Glomerular visceral epithelial cell (primary cell): ENCODE results near the gene CLCNKA.
A peak's percentile ranks its signal among the peaks of the same experiment; 100 is the strongest.
"Not testable (repeated sequence)": the region's sequence is repeated elsewhere in the genome, so short reads cannot be mapped to it uniquely, and the experiment has no call there.

Experiments
- DNase-seq: peaks from one replicate; pipeline ENCODE4 v3.0.0-alpha.2; 2016; ENCODE audit errors: extremely low spot score

The CLCNKA gene

DNA sequence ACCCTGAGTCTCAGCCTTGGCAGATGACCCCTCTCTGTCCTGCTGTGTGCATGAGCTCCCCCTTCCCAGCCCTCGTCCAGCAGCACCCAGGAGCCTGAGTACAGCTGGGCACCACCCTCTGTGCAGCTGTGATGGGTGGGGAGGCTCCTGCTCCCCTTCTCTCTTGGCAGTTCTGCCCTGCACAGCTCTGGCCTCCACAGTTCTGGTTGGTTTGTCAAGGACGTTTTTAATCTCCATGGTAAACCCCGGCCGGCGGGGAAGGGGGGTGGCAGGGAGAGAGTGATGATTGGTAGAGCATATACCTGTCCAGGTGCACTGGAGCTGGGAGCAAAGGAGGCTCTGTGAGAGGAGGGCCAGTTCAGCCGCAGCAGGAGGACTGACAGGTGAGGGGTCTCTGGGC, at the start of gene CLCNKA:
Gene CLCNKA, plus strand, starts transcription at position 356 of the 400 bp plus-strand sequence. CDS start 584 bp downstream, outside the sequence.
- no peak for DNase-seq

DNA sequence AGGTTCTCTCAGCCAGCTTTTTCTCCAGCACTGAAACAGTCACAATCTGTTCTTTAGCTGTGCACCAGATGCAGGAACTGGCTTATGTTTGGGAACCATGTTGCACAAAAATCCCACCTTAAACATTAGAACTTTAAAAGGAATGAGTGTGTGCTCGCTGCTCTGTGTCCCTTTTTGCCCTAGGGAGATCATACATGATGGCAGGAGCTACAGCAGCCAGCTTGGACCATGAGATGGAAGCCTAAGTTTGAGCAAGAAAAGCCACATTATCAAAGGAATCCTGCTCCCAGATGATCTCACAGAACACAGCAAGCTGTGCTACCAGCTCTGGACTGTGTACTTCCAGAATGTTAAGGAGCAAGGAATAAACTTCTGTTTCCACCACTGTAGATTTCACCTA, 49.4 kb upstream of the CLCNKA start:
- no peak for DNase-seq

DNA sequence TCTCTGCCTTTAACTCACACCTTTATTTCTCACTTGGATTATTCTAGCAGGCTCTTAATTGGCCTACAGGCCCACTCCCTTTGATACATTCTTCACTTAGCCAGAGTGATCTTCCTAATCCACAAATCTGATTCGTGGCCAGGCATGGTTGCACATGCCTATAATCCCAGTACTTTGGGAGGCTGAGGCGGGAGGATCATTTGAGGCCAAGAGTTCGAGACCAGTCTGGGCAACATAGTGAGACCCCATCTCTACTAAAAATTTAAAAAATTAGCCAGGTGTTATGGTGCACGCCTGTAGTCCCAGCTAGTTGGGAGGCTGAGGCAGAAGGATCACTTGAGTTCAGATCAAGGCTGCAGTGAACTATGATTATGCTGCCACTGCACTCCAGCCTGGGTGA, 48.1 kb upstream of the CLCNKA start:
- no peak for DNase-seq

DNA sequence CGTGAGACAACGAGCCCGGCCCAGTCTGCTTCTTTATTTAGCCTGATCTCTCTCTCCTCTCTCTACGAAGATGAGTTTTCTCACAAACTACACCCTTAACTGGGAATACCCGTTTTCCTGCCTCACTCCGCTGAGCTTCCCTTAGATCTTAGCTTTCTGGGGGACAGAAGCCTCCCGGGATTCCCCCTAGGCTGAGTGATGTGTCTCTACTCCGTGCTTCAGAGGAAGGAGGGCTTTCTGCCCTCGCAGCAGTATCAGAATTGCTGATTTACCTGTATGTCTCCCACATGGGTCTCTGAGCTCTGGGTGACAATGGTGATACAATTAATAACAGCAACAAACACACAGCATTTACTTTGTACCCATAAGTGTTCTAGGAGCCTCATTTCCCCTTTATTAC, 47.0 kb upstream of the CLCNKA start:
- DNase-seq, result no peak

GRCh38 chr1:15975358-15975804, 46.5 kb upstream of the CLCNKA start:
- DNase-seq, result peak; percentile 66

DNA sequence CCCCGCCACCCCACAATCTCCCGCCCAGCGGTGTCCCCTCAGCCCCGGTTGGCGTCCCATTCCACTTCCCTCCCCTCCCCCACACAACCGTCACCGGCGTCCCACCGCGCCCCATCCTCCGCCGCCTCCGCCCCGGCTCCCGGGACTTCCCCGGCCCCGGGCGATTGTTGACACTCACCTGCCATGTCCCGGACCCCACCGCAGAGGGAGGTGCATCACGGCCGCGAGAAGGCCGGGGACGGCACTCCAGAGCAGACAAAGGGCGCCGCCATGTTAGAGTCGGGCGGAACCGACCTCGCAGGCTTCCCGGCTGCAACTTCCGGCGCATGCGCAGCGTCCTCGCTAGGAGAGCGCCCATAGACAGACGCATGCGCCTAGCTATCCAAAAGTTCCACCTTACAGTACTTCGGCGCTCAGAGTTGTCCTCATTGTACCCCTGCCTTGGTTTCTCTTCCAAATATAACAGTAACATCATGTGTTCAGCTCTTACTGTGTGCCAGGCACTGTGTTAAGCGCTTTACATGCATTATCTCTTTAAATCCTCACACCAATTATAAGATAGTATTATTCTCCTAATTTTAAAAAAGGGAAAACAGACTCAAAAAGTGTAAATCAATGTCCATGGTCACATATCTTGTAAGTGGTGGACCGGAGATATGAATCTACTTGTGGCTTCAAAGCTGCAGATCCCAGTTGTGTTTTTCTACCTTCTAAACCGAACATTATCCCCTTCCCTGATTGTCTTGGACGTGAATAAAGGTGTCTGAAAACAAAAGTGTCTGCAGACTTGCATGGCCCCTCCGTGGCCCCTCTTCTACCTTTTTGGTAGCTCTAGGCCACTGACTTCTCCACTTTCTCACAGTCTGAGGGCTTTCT, 45.8 kb upstream of the CLCNKA start, which contains the start of gene ZBTB17:
Gene ZBTB17, minus strand, starts transcription at position 297 of the 876 bp plus-strand sequence. CDS start 27,606 bp downstream, outside the sequence.
- peak; percentile 94 for DNase-seq

DNA sequence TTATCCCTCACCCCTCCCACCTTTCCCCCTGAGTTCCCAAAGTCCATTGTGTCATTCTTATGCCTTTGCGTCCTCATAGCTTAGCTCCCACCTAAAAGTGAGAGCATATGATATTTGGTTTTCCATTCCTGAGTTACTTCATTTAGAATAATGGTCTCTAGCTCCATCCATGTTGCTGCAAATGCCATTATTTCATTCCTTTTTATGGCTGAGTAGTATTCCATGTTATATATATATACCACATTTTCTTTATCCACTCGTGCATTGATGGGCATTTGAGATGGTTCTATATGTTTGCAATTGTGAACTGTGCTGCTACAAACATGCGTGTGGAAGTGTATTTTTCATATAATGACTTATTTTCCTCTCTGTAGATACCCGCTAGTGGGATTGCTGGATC, 43.9 kb upstream of the CLCNKA start:
- not testable (repeated sequence) for DNase-seq

GRCh38 chr1:15981679-15982078, 40.2 kb upstream of the CLCNKA start:
- no peak for DNase-seq

- DNase-seq, result no peak
Measured at GRCh38 chr1:15983275-15983674, 38.6 kb upstream of the CLCNKA start.

DNA sequence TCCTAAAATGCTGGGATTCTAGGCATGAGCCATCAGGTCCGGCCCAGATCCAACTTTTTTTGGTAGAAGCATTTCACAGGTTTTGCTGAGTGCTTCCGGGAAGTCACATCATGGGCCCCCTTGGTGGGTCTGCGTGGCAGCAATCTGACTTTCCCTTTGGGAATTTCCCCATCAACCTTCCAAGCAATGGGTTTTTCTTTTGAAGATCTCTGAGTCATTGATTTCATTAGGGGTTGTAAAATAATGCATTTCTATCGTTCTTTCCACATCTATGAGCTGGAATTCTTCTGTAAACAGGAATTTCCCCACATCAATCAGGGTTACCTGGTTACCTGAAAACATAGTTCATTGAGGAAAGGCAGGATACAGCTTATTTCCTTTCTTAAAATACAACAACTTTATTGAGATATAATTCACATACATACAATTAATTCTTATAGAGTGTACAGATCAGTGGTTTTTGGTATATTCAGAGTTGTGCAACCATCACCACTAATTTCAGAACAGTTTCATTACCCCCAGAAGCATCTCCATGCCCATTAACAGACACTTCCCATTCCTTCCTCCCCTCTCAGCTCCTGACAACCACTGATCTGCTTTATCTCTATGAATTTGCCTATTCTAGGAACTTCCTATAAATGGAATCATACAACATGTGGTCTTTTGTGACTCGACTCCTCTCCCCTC, 36.1 kb upstream of the CLCNKA start:
- peak; percentile 59 for DNase-seq

DNA sequence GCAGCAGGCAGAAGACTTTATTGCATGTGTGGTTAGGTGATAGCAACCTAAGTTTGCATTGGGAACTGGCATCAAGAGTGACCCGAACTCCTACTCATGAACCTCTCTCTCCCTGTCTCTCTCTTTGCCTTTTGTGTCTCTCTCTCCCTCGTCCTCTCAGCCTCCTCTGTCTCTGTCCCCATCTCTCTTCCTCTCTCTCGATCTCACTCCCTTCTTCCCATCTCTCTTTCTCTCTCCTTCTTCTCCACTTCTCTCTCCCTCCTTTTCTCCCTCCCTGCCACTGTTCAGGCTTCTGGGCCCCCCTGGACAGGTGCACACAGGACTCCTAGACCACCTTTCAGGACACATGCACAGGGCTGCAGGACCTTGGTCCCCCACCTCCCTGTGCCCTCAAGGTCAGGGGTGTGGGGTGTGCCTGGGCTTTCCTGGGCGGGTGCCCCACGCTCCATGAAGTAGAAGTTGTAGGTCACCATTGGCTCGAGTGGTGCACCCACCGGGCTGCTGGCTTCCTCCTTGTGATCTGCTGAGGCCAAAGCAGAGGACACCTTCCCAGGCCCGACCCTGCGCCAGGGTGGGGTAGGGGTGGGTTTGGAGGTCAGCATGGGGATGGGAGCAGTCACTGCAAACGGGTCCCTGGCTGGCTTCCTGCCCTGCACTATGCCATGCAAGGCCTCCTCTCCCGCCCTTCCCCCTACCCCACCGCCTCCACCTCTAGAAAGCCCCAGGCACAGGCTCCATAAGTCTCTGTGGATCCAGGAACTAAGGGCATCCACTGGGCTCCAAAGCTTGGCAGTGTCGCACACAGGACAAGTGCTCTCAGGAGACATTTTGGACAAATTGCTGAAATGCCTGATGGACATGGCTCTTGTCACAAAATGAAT, 32.7 kb upstream of the CLCNKA start:
- DNase-seq, result no peak

DNA sequence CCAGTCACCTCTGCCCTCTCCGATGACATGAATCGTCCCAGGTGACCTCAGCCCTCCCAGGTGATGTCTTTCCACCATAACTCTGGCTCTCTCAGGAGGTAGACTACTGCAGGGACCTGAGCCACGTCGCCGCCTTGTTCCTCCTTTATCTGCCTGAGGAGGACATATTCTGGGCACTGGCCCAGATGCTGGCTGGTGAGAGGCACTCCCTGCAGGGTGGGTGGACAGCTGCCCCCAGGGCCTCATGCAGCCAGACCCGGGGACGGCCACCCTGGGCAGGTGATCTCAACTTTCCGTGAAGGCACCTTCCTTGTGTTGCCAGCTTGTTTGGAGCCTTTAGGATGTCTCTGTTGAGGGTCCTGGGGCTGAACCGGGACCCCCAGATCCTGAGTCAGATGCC, 32.1 kb upstream of the CLCNKA start:
- DNase-seq, result no peak

- no peak for DNase-seq
Measured at GRCh38 chr1:15991427-15992186, 30.2 kb upstream of the CLCNKA start.

DNA sequence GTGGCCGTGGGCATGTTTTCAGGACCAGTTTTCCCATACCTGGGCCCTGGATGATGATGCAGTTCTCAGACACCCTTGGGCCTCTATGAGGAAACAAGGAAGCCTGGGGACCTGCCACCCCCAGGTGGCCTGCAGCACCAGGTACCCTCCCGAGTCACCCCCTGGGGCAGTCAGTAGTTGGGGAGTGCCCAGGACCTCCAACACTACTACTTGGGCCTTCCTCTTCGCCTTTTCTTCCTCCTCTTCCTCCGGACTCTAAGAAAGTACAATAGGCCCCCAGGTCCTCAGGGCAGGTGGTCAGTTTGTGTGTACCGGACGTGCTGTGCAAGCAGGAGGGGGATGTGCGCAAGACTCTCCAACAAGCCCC, 29.7 kb upstream of the CLCNKA start:
- DNase-seq, result no peak

DNA sequence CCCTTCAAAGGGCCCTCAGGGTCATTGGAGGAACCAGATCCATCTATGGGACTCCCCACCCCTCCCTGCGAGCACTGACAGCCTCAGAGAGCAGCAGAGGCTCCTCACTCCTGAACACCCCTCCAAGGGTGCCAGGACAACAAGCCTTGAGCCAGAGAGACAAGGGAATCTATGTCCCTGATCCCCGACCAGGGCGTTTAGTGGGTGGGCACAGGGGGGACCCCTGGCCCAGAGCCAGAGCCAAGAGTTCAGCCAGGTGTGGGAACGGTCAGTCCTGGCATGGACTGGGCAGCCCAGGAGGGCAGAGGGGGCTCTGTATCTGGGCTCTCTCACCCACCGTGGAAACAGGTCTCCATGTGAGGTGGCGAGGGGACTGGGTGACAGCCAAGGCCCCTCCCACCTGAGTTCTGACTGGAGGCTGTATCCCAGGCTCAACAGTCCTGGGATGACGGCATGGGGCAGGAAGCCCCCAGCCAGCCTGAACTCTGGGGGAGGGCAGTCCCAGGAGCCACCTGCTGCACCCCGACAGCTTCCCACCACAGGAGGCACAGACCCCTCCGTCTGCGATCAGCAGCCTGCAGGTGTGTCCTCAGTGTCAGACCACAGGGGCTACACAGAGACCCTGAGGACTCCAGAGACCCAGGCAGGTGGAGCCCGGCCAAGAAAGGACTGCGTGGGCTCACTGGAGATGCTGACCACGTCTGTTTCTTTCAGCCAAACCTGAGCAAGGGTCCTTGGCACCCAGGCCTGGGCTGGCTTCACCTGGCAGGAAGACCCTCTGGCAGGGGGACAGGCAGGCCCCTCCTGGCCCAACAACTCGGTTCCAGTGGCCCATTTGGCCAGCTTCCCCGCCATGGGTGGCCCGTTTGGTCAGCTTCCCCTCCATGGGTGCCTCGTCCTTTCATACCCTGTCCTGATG, 29.0 kb upstream of the CLCNKA start:
- DNase-seq, result no peak

- no peak for DNase-seq
Measured at GRCh38 chr1:15993666-15994065, 28.2 kb upstream of the CLCNKA start.

- no peak for DNase-seq
Measured at GRCh38 chr1:15994081-15994480, 27.8 kb upstream of the CLCNKA start.

GRCh38 chr1:15994590-15995351, 27.1 kb upstream of the CLCNKA start:
- DNase-seq, result peak; percentile 55

DNA sequence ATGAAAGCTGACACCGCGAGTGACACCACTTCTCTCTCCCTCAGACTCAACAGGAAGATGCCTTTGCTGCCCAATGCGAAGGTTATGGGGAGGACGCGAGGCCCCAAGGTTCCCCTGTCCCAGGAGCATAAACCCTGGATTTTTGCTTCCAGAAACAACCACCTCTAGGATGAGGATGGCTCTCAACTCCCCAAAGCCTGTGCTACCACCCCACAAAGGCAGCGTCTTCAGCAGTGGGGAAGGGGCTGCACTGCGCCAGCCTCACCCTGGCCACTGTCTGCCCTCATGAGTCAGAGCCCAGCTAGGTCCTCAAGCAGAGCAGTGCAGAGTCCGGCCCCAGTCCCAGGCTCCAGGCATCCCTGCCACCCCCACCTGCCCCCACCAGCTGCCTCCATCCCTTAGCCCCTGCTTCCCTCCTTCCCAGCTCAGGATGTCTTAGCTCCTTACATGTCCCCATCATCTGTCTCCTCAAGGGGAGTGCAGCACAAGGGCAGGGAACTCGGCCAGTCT, 24.7 kb upstream of the CLCNKA start:
- DNase-seq, result no peak
